ENCODE results near the gene LRP1B.

GRCh38 chr2:141767051-141767450, 363.8 kb downstream of the LRP1B start:
- TF ChIP-seq, protein P1, sequence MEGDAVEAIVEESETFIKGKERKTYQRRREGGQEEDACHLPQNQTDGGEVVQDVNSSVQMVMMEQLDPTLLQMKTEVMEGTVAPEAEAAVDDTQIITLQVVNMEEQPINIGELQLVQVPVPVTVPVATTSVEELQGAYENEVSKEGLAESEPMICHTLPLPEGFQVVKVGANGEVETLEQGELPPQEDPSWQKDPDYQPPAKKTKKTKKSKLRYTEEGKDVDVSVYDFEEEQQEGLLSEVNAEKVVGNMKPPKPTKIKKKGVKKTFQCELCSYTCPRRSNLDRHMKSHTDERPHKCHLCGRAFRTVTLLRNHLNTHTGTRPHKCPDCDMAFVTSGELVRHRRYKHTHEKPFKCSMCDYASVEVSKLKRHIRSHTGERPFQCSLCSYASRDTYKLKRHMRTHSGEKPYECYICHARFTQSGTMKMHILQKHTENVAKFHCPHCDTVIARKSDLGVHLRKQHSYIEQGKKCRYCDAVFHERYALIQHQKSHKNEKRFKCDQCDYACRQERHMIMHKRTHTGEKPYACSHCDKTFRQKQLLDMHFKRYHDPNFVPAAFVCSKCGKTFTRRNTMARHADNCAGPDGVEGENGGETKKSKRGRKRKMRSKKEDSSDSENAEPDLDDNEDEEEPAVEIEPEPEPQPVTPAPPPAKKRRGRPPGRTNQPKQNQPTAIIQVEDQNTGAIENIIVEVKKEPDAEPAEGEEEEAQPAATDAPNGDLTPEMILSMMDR (IDR thresholded peaks at IDR 0.05) = no peak
- no peak for TF ChIP-seq ZFX (IDR thresholded peaks at IDR 0.05; ENCODE audit: borderline replicate concordance)
